ENCODE data around the gene WDFY2. TPM values are rescaled to one million over a fixed set of nuclear protein-coding genes. Genes with fewer than 3 reads are reported as not detected.

The WDFY2 gene
- total and polyA plus RNA-seq, 2 of the 8 experiments (the other 6 are each of a cell fraction or from before 2014, with no cell fraction given), result 13.9 to 29.0 TPM

DNA sequence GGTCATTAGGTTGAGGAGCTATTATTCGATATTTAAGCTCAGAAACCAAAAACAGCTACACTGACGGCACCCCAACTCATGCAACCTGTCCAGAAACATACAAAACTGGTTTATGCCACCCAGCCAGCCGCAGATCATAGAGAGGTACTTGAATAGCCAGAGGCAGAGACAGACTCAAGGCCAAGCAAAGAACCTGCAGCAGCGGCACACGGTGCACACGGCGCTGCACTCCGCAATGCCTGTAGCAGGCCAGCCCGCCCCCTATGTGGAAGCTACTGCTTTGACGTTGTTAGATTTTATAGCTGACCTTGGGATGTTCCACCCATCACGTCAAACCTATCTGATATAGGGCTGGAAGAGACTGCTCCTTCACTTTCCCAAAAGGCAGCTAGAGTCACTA, 231.6 kb downstream of the WDFY2 start:
- Histone ChIP-seq H3K79me1 (ENCODE audit: low read depth, low read length) (no peaks in the 10 kb centered on the region), H4K5ac (ENCODE audit: insufficient read length, low read depth, low read length) (no peak overlapping the region), H3K23me2 (ENCODE audit: low read depth, low read length) (no peaks in the 10 kb centered on the region), H3K79me2 (ENCODE audit: control insufficient read depth in 1 of 2, insufficient read depth in 2 of 2, low read length in 2 of 2) (no peaks in the 10 kb centered on the region), H2BK5ac (ENCODE audit: low read depth, low read length) (no peak overlapping the region), H2AK5ac (ENCODE audit: low read depth, low read length) (no peak overlapping the region), H3K9ac (replicated peaks in 1 of 4; ENCODE audit: extremely low read depth in 1 of 4, low read depth in 3 of 4, low read length in 3 of 4) (no peak overlapping the region), H2AFZ (ENCODE audit: low read length) (no peak overlapping the region), H3K4me2 (ENCODE audit: insufficient read depth in 1 of 2, low read depth in 2 of 2, low read length in 2 of 2) (peak overlapping the region in 1 of 2 experiments; percentile 1; a peak in 1 of 4 replicates), H2BK12ac (ENCODE audit: low read depth, low read length) (no peak overlapping the region), H3K36me3 (ENCODE audit: control insufficient read depth in 2 of 4, insufficient read depth in 4 of 4, low read length in 3 of 4) (no peaks in the 10 kb centered on the region), H3K4ac (replicated peaks; ENCODE audit: insufficient read length, low read depth, low read length) (no peak overlapping the region), H3K18ac (ENCODE audit: extremely low read depth, low read length) (no peak overlapping the region), H2BK15ac (ENCODE audit: low read length) (no peak overlapping the region), H3K4me1 (replicated peaks in 1 of 4; ENCODE audit: control insufficient read depth in 3 of 4, insufficient read depth in 4 of 4, low read length in 3 of 4) (peaks cover 0 to 16% (median 7%) of the 10 kb centered on the region in 4 experiments; a peak in 5 of 7 replicates), H2BK120ac (replicated peaks; ENCODE audit: low read depth, low read length) (no peak overlapping the region), H3K27ac (ENCODE audit: low read depth, low read length) (no peak overlapping the region), H3K27me3 (replicated peaks in 1 of 4; ENCODE audit: control insufficient read depth in 3 of 4, extremely low read depth in 1 of 4, insufficient read depth in 3 of 4, low read length in 3 of 4) (peaks cover 0 to 3% (median 1%) of the 10 kb centered on the region in 4 experiments; a peak in 2 of 7 replicates), H3K4me3 (ENCODE audit: extremely low read depth in 1 of 4, insufficient read depth in 2 of 4, low read depth in 3 of 4, low read length in 4 of 4) (no peak overlapping the region), H3K9me3 (ENCODE audit: insufficient read depth in 2 of 2, low read depth in 1 of 2, low read length in 1 of 2) (no peaks in the 10 kb centered on the region), H3K23ac (ENCODE audit: insufficient read length) (no peak overlapping the region), H3K56ac (replicated peaks; ENCODE audit: insufficient read length, low read depth, low read length) (no peak overlapping the region), H4K91ac (replicated peaks; ENCODE audit: insufficient read length, low read length) (no peak overlapping the region), H3K14ac (ENCODE audit: insufficient read length) (no peak overlapping the region), H2BK20ac (ENCODE audit: low read length) (no peak overlapping the region), H4K20me1 (replicated peaks in 1 of 2; ENCODE audit: control insufficient read depth in 1 of 2, insufficient read depth in 2 of 2, low read length in 2 of 2) (no peaks in the 10 kb centered on the region), H4K8ac (ENCODE audit: extremely low read depth, insufficient read depth, low read length) (no peak overlapping the region)
- ChIA-PET CTCF (ENCODE audit: partially characterized antibody) (interaction anchor here (0.7 to 7.5 kb wide), 37 partner anchors 9 to 690 kb away, joined by 3 to 105 read pairs (median 5); partner anchors contain the start of gene TMEM272), POLR2A (ENCODE audit: partially characterized antibody) (interaction anchor here (1.9 kb wide), 1 partner anchor 10 kb away, joined by 5 read pairs; no protein-coding TSS in a partner anchor)
- 87% methylated on average over 11 of the region's 11 CpGs; no CpG with 5 or more reads in 1 of the 2 experiments for WGBS, 2 experiments (ENCODE audit: extremely low coverage in 1 of 2, insufficient coverage in 1 of 2, insufficient read length in 1 of 2, insufficient replicate concordance in 2 of 2, low coverage in 1 of 2, low lambda C conversion rate in 2 of 2, missing lambda C conversion rate in 1 of 2)
- FAIRE-seq (no peak), DNase-seq (ENCODE audit: low read depth in 1 of 2, low spot score in 2 of 2) (no peak)
- TF ChIP-seq POLR2A (IDR thresholded peaks at IDR 0.05; ENCODE audit: control extremely low read depth in 1 of 2, low read depth in 2 of 2, low read length in 2 of 2) (no peak), SIX5 (IDR thresholded peaks at IDR 0.05; ENCODE audit: low read depth, low read length) (no peak), SP4 (IDR thresholded peaks at IDR 0.05; ENCODE audit: low read length) (no peak), CEBPB (IDR thresholded peaks at IDR 0.05; ENCODE audit: low read depth, low read length) (no peak), HDAC6 (IDR thresholded peaks at IDR 0.05; ENCODE audit: low read depth, low read length) (no peak), RBBP5 (IDR thresholded peaks at IDR 0.05; ENCODE audit: borderline replicate concordance, low read depth, low read length) (no peak), SP2 (IDR thresholded peaks at IDR 0.05; ENCODE audit: low read length) (no peak), NANOG (IDR thresholded peaks at IDR 0.05; ENCODE audit: insufficient read depth, low read depth, low read length, poor library complexity, severe bottlenecking) (no peak), HDAC2 (IDR thresholded peaks at IDR 0.05; ENCODE audit: borderline replicate concordance in 1 of 2, low read depth in 2 of 2, low read length in 2 of 2) (no peak)
- TF ChIP-seq, protein P1, sequence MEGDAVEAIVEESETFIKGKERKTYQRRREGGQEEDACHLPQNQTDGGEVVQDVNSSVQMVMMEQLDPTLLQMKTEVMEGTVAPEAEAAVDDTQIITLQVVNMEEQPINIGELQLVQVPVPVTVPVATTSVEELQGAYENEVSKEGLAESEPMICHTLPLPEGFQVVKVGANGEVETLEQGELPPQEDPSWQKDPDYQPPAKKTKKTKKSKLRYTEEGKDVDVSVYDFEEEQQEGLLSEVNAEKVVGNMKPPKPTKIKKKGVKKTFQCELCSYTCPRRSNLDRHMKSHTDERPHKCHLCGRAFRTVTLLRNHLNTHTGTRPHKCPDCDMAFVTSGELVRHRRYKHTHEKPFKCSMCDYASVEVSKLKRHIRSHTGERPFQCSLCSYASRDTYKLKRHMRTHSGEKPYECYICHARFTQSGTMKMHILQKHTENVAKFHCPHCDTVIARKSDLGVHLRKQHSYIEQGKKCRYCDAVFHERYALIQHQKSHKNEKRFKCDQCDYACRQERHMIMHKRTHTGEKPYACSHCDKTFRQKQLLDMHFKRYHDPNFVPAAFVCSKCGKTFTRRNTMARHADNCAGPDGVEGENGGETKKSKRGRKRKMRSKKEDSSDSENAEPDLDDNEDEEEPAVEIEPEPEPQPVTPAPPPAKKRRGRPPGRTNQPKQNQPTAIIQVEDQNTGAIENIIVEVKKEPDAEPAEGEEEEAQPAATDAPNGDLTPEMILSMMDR (IDR thresholded peaks at IDR 0.05; ENCODE audit: control extremely low read depth in 1 of 3, insufficient read depth in 1 of 3, low read depth in 1 of 3, low read length in 3 of 3), result no peak
- TF ChIP-seq, protein P2, sequence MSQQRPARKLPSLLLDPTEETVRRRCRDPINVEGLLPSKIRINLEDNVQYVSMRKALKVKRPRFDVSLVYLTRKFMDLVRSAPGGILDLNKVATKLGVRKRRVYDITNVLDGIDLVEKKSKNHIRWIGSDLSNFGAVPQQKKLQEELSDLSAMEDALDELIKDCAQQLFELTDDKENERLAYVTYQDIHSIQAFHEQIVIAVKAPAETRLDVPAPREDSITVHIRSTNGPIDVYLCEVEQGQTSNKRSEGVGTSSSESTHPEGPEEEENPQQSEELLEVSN (IDR thresholded peaks at IDR 0.05), result no peak

All from H1 (cell line).